Parathyroid adenoma (tissue), 2 donors: ENCODE data around the gene SPG7.

ENCODE experiments used
- H2AFZ ChIP-seq: fragments of 300-600 bp; sonication (generic); one replicate; pipeline ENCODE4 v1.7.0; 2017; ENCODE audit warnings: antibody characterized with exemption, mild to moderate bottlenecking
- H3K27ac ChIP-seq: fragments of 300-600 bp; sonication (generic); one replicate; pipeline ENCODE4 v1.7.0; 2017
- H3K27me3 ChIP-seq: fragments of 300-600 bp; sonication (generic); one replicate; pipeline ENCODE4 v1.7.0; 2017; ENCODE audit warnings: low read length; ENCODE audit not compliant: control insufficient read depth, insufficient read depth
- H3K36me3 ChIP-seq: fragments of 300-600 bp; sonication (generic); one replicate; pipeline ENCODE4 v1.7.0; 2017; ENCODE audit warnings: low read length; ENCODE audit not compliant: control insufficient read depth, insufficient read depth
- H3K4me1 ChIP-seq: fragments of 300-600 bp; sonication (generic); one replicate; pipeline ENCODE4 v1.7.0; 2017; ENCODE audit warnings: control low read depth
- H3K4me2 ChIP-seq: fragments of 300-600 bp; sonication (generic); one replicate; pipeline ENCODE4 v1.7.0; 2017; ENCODE audit warnings: low read length
- H3K4me3 ChIP-seq: fragments of 300-600 bp; sonication (generic); one replicate; pipeline ENCODE4 v1.7.0; 2017; ENCODE audit warnings: low read depth, low read length
- H3K79me2 ChIP-seq: fragments of 300-600 bp; sonication (generic); one replicate; pipeline ENCODE4 v1.7.0; 2017; ENCODE audit warnings: control low read depth
- H3K9ac ChIP-seq: fragments of 300-600 bp; sonication (generic); one replicate; pipeline ENCODE4 v1.7.0; 2017; ENCODE audit warnings: mild to moderate bottlenecking
- H3K9me3 ChIP-seq: fragments of 300-600 bp; sonication (generic); one replicate; pipeline ENCODE4 v1.7.0; 2017; ENCODE audit warnings: low read length; ENCODE audit not compliant: control insufficient read depth
- CTCF ChIP-seq: fragments of 300-600 bp; sonication (generic); IDR thresholded peaks from one replicate; pipeline ENCODE4 v1.7.0; 2017; ENCODE audit warnings: antibody characterized with exemption, mild to moderate bottlenecking
- donor health status: primary hyperparathyroidism.

SPG7 gene

DNA sequence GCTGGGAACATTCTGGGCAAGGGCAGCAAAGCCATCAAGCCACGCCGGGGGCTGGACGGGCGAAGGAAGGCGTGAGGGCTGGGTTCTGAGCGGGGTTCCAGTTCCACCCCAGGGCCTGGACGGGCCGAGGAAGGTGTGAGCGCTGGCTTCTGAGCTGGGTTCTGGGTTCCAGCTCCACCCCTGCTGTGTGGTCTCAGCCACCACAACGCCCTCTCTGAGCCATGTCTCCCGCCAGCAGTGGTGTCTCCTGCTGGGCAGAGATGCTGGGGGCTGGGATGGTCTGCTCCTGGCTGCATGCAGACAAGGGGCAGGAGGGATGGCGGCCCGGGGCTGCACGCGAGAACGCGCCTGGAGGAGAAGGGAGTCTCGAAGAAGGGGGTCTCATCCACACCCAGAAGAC lies 63.4 kb downstream of the SPG7 start:
- no peak overlapping the region for H3K9ac ChIP-seq
- H3K36me3 ChIP-seq: no peaks in the 10 kb centered on the region
- no peak overlapping the region for H2AFZ ChIP-seq
- H3K27ac ChIP-seq: peak overlapping the region; percentile 58
- H3K4me2 ChIP-seq: peak overlapping the region; percentile 47
- peaks cover 16% of the 10 kb centered on the region for H3K4me1 ChIP-seq
- no peak for TF ChIP-seq CTCF
- H3K4me3 ChIP-seq: no peak overlapping the region
- no peaks in the 10 kb centered on the region for H3K9me3 ChIP-seq
- no peaks in the 10 kb centered on the region for H3K79me2 ChIP-seq
- H3K27me3 ChIP-seq: no peaks in the 10 kb centered on the region

DNA sequence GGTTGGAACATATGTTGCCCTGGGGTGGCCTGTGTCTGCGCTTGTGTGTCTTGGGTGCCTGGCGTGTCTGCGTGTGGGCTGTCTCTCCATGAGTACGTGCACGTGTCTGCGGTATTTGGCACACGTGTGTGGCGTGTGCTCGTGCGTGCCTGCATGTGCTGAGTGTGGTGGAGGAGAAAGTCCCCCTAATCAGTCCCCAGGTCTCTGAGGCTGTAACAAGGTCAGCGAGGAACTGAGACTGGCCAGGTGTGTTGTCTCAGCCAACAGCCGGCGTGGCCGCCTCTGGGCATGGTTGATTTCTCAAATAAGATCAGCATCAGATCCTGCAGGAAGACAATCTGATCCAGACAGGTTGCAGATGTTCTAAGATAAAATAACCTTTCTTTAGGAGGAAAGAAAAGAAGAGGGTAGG lies 63.9 kb downstream of the SPG7 start:
- TF ChIP-seq CTCF: no peak
- Histone ChIP-seq H2AFZ (peak overlapping the region; percentile 21), H3K27me3 (no peaks in the 10 kb centered on the region), H3K27ac (peak overlapping the region; percentile 58), H3K4me2 (peak overlapping the region; percentile 47), H3K79me2 (no peaks in the 10 kb centered on the region), H3K9me3 (no peaks in the 10 kb centered on the region), H3K4me3 (no peak overlapping the region), H3K9ac (no peak overlapping the region), H3K4me1 (peaks cover 16% of the 10 kb centered on the region), H3K36me3 (no peaks in the 10 kb centered on the region)

DNA sequence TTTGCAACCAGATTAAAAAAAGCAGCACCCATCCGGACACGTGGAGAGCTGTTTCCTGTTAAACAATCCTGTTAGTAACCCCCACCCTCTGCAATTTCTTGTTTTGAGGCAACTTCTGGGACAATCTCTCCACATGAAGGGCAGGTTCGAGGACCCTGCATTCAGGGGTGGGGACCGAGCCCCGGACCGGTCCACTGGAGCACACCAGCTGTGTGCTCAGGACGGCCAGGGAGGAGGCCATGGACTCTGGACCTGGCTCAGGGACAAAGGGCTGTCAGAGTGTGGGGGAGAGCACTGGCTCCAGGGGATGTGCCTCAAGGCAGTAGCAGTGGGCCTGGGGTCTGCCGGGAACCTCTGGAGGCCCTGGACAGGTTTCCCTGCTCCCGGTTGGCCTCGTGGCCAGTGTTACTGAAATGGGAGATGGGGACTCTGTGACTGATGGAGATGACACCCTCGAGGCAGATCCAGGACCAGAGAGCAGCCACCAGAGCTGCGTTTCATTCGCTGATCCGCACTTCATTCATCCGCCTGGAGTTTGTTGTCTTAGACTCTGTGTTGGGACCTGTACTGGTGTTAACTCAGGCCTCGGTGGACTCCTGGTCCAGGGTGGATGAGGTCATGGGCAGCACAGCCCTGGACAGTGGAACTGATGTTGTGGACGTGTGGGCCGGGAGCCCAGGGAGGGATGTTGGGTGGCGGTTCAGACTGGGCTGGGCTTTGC lies 64.4 kb downstream of the SPG7 start:
- peak overlapping the region; percentile 47 for H3K4me2 ChIP-seq
- peak overlapping the region; percentile 21 for H2AFZ ChIP-seq
- H3K27ac ChIP-seq: peak overlapping the region; percentile 58
- no peaks in the 10 kb centered on the region for H3K79me2 ChIP-seq
- H3K4me1 ChIP-seq: peaks cover 16% of the 10 kb centered on the region
- TF ChIP-seq CTCF: no peak
- no peaks in the 10 kb centered on the region for H3K9me3 ChIP-seq
- H3K27me3 ChIP-seq: no peaks in the 10 kb centered on the region
- no peak overlapping the region for H3K4me3 ChIP-seq
- H3K9ac ChIP-seq: no peak overlapping the region
- H3K36me3 ChIP-seq: no peaks in the 10 kb centered on the region

DNA sequence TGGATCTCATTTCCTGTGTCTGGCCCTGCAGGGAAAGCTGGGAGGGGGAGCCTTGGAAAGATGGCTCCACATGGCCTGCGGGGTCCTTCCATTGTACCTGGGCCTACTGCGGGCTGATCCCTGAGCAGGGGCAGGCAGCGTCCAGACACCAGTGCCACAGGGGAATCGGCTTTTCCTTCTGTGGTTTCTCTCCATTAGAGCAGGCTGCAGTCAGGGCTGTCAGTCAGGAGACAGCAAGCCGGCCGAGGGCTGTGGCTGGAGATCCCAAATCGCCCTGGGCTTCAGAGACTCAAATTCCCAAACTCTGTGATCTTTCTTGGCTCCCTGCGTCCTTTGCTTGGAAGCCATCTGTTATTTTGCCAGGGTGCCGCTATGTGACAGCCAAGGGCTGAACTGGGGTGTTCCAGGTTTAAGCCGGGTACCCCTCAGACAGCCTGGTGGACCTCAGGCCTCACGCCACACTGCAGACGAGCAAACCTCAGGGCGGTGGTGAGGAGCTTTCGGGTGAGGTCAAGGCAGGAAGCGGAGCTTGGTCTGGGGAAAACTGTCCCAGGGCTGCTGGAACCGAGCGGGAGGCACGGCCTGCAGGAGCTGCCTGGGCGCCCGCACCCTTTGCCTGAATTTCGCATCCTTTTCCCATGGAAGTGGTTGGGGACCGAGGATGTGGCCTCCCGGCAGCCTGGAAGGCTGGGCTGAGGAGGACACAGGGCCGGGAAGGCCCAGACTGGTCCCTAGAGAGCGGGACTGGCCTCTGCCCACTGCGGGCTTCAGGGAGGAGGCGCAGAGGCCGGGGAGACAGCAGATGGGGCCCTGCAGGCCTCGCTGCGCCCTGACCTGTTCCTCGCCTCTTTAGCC lies 65.8 kb downstream of the SPG7 start:
- H3K4me1 ChIP-seq: peaks cover 16% of the 10 kb centered on the region
- no peak for TF ChIP-seq CTCF
- H3K79me2 ChIP-seq: no peaks in the 10 kb centered on the region
- no peaks in the 10 kb centered on the region for H3K36me3 ChIP-seq
- H2AFZ ChIP-seq: no peak overlapping the region
- H3K4me2 ChIP-seq: no peak overlapping the region
- H3K27ac ChIP-seq: no peak overlapping the region
- no peak overlapping the region for H3K9ac ChIP-seq
- H3K27me3 ChIP-seq: no peaks in the 10 kb centered on the region
- no peaks in the 10 kb centered on the region for H3K9me3 ChIP-seq
- no peak overlapping the region for H3K4me3 ChIP-seq
